GM19025 (cell line): Measurements from ENCODE around the gene RNF13.
A peak's percentile ranks its signal among the peaks of the same experiment; 100 is the strongest.

Experiments used
- ATAC-seq: cut with Tn5 transposase; IDR thresholded peaks from one replicate; pipeline ENCODE4 v1.9.1; 2021; ENCODE audit warnings: mild to moderate bottlenecking, low read depth, moderate library complexity; ENCODE audit not compliant: unreplicated experiment

RNF13 gene, protein sequence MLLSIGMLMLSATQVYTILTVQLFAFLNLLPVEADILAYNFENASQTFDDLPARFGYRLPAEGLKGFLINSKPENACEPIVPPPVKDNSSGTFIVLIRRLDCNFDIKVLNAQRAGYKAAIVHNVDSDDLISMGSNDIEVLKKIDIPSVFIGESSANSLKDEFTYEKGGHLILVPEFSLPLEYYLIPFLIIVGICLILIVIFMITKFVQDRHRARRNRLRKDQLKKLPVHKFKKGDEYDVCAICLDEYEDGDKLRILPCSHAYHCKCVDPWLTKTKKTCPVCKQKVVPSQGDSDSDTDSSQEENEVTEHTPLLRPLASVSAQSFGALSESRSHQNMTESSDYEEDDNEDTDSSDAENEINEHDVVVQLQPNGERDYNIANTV

DNA sequence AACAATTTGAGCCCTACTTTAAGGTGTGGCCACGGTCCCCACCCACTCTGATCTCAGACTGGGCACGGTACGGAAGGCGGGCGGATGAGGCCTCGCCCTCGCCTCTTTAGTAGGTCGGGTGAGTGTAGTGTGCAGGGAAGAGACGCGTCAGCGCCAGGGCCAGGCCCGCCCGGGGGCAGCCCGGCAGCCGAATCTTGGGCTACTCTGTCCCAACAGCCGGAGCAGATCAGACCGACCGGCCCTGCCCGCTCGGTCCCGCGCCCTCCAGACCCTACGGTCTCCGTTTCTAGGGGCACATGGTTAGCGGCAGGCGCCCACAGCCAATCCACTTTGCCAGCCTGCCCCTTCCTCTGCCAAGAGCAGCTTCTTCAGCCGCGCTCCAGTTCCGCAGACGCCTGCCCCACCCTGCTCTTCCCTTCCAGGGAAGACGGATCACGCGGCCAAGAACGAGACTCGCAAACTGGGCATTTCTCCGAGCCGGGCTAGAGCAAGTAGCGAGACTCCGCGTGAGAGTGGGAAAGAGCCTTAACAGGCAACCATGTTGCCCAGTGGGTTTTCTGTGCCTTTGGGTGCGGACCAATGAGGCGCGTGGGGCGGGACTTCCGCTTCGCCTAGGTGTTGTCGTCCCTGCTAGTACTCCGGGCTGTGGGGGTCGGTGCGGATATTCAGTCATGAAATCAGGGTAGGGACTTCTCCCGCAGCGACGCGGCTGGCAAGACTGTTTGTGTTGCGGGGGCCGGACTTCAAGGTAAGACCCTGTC lies at the start of gene RNF13:
RNF13 (plus strand) TSS at position 610 of the 761 bp plus-strand sequence. CDS start 32,812 bp downstream, outside the sequence.
- ATAC-seq = peak; percentile 90

DNA sequence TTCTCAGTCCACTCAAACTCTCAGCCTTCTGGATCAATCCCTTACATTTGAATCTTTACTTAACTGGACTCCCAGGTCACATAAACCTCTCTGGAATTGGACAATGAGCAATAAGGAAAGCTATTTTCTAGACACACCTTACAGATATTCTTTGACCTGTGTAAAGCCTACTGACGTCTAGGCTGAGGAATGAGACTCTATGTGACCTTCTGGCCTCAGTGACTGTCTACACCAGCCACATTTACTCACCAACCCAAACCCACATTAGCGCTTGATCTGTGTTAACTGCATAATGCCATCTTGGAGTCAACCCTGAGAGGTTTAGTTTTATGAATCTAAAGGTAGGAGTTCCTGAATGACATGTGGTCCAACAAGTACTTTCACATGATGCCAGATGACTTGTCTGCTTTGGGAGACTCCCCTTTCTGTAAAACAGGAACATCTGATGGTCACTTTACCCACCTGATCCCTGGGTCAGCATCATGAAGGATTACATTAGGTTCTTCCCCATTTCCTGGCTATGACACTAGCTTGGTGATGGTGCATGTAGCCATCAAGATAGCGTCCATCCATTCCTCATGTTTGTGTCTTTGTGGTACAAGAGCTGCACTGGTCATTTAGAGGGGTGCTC lies 49.3 kb upstream of the RNF13 start:
- no peak for ATAC-seq

DNA sequence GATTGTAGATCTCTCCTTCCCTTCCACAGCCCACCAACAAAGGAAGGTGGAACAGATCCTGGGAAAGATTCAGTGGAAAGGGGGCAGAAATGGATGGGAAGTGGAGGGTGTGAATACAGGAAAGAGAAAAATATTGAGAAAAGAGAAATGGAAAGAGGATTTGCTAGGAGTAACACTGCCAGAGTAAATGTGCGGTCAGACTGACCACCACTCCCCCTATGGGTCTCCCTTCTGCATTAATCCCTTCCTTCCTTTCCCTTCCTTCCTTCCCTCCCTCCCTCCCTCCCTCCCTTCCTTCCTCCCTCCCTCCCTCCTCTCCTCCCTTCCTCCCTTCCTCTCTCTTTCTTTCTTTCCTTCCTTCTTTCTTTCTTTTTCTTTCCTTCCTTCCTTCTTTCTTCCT lies 48.7 kb upstream of the RNF13 start:
- no peak for ATAC-seq

DNA sequence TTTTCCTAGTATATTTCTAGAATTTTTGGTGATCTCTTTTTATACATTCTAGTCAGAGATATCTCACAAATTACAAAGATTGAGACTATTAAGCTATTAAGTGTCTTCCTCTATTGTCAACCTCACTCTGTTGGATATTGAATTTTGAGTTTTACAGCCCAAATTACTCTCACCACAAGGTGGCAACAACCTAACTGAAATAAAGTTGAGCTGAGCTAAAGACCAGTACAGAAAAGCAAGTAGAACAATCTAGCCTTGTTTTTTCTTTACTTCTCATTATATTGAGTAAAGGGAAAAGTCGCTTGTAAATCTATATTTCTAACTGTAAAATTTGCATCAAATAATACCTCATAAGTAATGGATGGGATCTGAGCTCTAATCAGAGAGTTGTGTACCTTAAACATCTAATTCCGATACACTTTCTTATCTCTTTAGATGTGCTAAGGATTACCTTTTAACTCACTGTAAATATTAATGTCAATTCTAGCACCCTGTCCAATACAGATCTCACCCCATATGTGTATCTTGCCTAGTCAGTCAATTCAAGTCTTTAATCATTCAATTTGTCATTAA lies 47.2 kb upstream of the RNF13 start:
- ATAC-seq = no peak

DNA sequence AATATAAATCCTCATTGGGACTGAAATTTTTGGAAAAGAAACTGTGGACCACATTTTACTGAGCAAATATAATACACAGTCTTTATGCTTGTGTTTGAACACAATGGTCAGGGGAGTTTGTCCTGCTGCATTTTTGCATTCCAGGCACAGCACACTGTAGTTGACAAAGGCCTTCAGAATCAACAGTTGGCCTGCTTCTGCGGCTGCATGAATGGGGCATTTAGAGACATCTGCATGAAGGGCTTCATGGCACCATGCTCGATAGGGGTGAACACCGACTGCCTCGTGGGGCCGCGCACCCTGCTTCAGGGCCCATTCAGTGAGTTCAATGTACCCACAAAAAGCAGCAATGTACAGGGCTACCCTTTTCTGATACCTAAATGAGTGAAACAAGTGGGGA lies 45.3 kb upstream of the RNF13 start:
- no peak for ATAC-seq

DNA sequence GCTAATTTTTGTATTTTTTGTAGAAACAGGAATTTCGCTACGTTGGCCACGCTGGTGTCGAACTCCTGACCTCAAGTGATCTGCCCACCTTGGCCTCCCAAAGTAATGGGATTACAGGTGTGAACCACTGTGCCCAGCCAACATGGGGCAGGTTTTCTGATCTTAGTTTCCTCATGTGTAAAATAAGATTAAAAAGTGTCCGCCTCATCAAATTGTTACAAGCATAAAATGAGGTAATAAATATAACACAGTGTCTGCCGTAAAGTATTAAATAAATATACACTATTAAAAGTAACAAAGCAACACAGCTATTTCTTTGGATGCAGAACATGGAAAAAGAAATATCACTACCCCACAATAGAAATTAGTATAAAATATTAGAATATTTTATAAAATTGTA lies 44.3 kb upstream of the RNF13 start:
- no peak for ATAC-seq

DNA sequence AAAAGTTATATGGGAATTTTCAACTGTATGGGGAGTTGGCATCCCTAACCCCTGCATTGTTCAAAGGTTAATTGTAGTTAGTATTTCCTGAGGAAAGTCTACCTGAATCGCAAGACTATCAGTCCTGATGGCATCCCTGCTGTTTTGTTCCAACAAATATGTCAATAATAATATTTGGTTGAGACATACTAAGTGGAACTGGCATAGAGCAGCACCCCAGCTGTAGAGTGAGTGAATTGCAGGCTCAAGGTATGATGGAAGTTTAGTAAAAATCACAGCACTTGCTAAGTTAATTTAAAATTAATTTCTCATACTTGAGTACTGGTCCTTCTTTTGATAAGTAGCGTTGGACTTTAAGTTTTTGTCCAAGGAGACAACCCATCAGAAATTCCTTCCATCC lies 42.8 kb upstream of the RNF13 start:
- no peak for ATAC-seq

DNA sequence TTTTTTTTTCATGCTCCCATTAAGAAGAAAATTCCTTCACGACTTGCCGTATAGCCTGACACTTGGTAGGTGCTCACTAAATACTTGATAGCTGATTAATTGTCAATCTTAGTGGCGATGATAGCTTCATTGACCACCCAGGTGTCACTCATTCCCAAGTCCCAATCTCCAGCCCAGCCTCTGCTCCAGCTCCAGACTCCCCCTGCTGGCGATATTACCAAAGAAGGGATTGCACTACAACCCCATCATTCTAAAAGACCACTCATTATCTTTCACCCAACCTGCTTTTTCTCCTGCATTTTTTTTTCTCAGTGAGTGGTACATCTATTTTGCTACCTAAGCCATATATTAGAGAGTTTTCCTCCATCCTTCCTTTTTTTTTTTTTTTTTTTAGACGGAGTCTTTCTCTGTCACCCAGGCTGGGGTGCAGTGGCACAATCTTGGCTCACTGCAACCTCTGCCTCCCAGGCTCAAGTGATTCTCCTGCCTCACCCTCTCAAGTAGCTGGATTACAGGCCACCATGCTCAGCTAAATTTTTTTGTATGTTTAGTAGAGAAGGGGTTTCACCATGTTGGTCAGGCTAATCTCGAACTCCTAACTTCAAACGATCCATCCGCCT lies 41.3 kb upstream of the RNF13 start:
- no peak for ATAC-seq

DNA sequence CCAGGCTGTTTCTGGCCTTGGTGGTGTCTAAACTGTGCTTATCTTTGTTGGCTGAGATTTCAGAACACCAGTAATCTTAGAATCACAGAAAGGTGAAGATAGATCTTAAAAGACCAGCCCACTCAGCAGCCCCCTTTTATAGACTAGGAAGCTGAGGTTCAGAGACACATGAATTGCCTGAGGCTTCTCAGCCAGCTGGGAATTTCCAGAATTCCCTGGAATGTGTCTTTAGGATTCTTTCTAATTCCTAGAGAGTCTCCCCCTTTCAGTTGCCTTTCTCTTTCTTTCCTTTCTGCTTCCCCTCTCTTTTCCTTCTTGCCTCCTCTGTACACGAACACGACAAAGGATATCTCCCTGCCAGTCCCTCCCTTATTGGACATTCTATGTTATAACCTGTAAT lies 40.2 kb upstream of the RNF13 start:
- ATAC-seq = no peak

DNA sequence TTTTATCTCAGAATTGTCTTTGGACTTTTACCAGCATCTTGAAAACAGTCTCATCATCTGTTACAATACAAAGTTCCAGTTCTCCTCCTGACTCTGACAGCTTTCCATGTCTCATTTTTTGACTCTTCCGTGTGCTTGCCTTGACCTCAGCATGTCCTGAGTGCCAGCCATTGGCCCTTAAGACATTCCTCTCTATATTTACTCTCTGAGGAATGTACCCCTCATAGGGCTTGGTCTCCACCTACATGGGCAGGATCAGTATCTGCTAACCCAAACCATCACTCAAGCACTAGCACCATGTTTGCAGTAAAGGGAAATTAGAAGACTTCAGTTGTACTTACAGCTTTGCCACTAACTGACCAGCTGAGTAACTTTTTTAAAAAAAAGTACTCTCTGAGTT lies 36.8 kb upstream of the RNF13 start:
- no peak for ATAC-seq

DNA sequence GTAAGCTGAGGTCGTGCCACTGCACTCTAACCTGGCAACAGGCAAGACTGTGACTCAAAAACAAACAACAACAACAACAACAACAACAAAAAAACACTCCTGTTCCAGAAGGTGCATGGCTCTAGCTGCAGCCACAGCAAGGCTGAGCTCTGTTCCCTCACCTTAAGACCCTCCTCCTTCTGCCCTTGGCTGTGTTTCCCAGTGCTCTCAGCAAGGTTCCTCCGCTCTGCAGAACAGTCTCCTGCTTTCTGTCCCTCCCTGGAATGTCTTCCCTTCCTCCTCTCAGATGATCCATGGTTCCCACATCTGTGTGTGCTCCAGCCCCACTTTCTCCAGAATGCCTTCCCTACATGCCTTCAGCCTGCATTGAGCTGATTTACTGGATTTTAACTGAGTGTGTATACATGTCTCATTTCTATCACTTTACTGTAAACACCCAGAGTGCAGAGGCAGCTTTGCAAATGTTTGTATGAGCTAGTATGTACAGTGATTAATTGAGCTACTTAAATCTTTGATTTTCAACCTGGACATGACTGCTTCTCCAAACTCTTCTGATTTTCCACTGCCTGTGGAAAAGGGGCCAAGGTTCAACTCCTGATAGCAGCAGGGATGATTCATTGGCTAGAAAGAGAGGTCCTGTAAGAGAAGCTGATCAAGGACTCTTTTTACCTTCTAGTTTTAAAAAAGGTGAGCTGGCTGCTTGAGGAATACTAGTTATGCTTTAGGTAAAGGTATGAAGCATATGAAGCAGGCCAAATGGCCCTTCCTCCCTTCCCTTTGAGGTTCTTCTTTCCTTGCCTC lies 35.4 kb upstream of the RNF13 start:
- no peak for ATAC-seq

DNA sequence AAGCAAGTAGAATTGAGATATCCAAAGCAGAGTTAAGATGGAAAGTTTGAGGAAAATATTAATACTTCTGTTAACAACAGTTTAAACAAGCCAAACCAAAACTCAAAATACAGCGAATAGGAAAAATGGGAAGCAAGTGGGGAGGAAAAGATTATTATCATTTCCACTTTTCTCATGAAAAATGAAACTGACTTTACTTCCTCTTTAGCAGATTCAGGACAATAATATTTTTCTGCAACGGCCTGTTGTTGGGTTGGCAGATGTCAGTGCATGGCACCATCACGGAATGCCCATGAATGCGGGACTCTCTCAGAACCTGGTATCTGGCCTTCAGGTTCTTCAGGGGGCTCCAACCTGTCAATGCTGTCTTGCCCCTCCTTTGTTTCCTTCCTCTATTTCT lies 31.8 kb upstream of the RNF13 start:
- ATAC-seq = no peak

DNA sequence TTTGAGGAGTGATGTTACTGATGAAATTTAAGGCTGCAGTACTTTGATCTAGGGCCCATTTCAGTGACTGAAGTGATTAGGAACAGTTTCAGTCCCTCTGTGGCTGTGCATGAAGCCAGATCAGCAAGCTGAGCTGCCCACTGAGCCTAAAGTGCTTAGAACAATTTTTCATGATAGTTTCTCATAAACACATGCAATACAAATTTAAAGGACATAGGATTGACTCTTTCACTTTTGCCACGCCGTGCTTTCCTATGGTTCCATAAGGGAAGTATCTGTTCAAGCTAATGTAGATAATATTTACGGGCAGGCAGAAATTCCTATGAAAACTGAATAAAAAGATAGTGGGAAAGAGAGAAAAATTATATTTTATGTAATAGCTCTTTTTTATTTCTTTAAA lies 31.3 kb upstream of the RNF13 start:
- ATAC-seq = no peak

DNA sequence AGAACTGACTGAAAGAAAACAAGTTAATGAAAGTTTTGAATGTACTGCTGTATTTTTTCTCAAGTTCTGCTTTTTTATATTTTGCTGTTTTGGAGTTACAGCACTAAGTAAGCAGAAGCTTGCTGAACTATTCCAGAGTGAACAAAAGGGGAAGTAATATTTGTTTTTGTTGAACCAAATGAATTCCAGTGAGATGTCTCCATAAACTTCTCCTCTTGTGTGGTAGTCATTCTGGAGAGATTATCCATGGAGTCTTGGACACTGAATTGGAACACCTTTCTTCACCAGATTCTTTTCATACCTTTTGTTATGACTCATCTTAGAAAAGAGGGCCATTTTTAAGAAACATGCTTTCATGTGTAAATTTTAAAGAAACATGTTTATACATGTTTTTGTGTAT lies 29.4 kb upstream of the RNF13 start:
- no peak for ATAC-seq

DNA sequence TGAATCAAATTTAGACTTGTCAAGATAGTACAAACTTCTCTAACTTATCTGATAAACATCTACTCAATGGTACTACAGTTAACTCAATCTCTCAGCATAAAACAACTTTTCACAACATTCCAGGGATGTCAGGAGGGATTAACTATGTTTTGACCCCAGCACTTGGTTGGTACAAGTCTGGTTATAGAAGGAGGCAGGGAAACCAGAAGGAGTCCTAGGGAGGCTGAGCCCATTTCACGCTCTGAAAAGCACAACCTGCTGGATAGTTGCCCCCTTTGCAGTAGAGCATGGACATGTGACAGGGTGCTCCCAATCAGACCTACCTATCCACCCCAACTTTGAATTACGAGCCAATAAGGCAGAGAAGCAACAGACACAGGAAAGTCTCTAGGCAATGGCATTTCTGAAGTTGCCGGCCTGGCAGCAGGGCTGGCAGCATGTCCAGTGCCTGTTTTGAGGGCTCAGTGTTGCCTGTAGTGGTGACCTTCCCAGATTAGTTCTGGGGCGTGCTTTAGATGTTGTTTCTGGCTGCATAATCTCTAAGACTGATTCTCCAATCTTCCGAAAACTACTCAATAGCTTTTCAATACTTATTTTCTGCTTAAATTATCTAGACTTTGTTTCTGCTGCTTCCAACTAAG lies 28.8 kb upstream of the RNF13 start:
- no peak for ATAC-seq

DNA sequence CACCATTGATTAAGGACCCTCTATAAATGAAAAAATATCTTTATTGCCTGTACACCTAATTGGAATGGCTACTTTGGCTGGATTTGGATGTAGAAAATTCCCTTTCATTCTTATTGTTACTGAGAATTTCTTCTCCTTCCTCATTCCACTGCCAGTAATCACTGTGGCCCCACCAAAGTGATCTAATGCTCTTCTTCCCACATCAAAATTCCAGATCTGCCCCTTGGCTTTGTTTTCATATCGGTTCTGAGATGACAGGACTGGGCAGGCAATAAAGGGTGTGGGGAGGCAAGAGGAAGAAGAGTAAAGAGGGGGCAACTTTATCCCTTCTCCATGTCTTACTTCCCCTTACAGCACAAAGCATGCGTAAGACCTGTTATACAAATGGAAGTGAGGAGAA lies 22.7 kb upstream of the RNF13 start:
- no peak for ATAC-seq

DNA sequence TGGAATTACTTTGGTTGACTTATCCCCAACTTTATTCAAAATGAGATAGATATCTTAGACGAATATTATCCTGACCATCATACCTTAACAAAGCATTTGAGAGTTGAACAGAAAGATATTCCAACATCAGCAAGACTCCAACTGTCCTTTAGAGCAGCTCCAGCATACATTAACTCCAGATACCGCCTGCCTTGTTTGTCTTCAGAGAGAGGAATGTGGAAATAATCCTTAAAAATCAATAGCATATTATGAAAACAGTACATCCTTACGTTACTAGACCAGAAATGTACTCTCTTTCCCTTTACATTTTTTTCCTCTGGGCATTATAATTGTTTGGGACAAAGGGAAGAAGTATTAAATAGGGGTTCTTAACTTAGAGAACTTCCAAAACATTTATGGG lies 22.3 kb upstream of the RNF13 start:
- ATAC-seq = no peak

DNA sequence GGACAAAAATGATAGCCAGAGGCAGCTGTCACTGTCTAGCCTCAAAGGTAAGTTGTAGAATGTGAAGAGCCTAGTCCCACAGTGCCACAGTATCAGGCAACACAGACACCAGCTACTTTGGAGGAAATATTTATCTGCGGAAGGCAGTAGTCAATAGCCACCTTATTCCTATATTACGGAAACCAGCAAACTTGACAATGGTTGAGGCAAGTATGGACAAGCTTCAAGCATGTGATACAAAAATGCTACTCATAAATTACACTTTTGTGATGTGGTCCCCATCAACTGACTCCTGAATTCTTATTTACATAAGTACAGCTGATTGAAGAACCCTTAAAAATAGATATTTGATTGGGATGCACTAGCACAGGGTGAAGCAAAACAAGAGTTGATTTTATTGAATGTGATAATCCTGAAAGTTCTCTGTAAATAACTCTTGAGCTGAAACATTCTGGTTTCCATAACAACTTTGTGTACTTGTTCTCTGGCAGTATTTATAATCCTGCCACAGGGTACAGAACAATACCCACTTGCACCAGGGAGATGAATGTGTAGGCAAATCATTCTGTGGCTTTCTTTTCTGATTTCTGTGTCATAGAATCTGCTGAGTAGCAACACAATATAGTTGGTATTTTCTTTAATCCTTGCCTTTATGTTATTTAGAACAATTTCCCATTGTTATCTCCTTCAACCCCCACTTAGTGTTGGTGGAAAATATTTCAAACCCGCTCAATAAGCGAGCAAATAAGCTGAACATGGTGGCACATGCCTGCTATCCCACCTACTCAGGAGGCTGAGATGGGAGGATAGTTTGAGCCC lies 20.4 kb upstream of the RNF13 start, which contains the start of gene ANKUB1:
ANKUB1 (minus strand) TSS at position 103 of the 819 bp plus-strand sequence. CDS start 188 bp downstream, outside the sequence.
- ATAC-seq = no peak
